HEK293 (cell line): ENCODE data around the gene CCDC92.
A peak's percentile ranks its signal among the peaks of the same experiment; 100 is the strongest.

Experiments
- CTCF ChIA-PET: fragments of 350-600 bp; formaldehyde crosslinking; extraction: SDS; loops from one replicate; lab custom pipeline; 2021; ENCODE audit warnings: antibody characterized with exemption; lab: Yijun Ruan, JAX
- POLR2A ChIA-PET: fragments of 300-600 bp; formaldehyde crosslinking; extraction: SDS; loops from one replicate; lab custom pipeline; 2020; ENCODE audit warnings: antibody characterized with exemption, inconsistent platforms; lab: Yijun Ruan, JAX
- H3K27ac ChIP-seq: fragments of 200-500 bp; sonication (Bioruptor generic); 2 replicates; pipeline ENCODE4 v1.5.1; 2014; ENCODE audit warnings: low read depth, low read length, control low read depth, inconsistent platforms; ENCODE audit errors: extremely low read depth
- H3K36me3 ChIP-seq, 2 experiments: fragments of 200-500 bp in 1 of 2; sonication (Bioruptor generic) in 1 of 2; 1 replicate in 1 of 2; 2 replicates in 1 of 2; pipeline ENCODE4 v1.5.1; 2014 to 2017; ENCODE audit warnings: inconsistent platforms in 2 of 2, low read length in 2 of 2; ENCODE audit not compliant: control insufficient read depth in 2 of 2, insufficient read depth in 1 of 2
- H3K4me1 ChIP-seq: fragments of 200-500 bp; sonication (Bioruptor generic); 2 replicates; pipeline ENCODE4 v1.5.1; 2014; ENCODE audit warnings: mild to moderate bottlenecking, low read length, inconsistent platforms; ENCODE audit not compliant: control insufficient read depth, insufficient read depth
- H3K4me3 ChIP-seq: 2 replicates; pipeline ENCODE4 v1.5.1; 2011; ENCODE audit warnings: low read depth, mild to moderate bottlenecking, control low read depth, low read length, moderate library complexity
- H3K9me3 ChIP-seq: fragments of 200-500 bp; sonication (Bioruptor generic); 2 replicates; pipeline ENCODE4 v1.5.1; 2014; ENCODE audit warnings: low read depth, low read length, inconsistent platforms; ENCODE audit not compliant: control insufficient read depth, insufficient read depth
- HOXA7 ChIP-seq: sonication (generic); formaldehyde crosslinking; IDR thresholded peaks from 2 replicates; pipeline ENCODE4 v1.8.1; 2022; ENCODE audit warnings: missing genetic modification reagents, borderline replicate concordance
- KLF9 ChIP-seq: fragments of 450-650 bp; formaldehyde crosslinking; IDR thresholded peaks from 2 replicates; pipeline ENCODE4 v1.5.1; 2016; ENCODE audit warnings: missing biosample characterization, missing genetic modification characterization, low read depth
- ZFHX2 ChIP-seq: fragments of 450-650 bp; formaldehyde crosslinking; conservative IDR thresholded peaks from 2 replicates; pipeline ENCODE4 v1.5.1; 2016; ENCODE audit warnings: missing biosample characterization, missing genetic modification characterization
- ZNF426 ChIP-seq: fragments of 450-650 bp; formaldehyde crosslinking; IDR thresholded peaks from 2 replicates; pipeline ENCODE4 v1.5.1; 2017; ENCODE audit warnings: missing biosample characterization, missing genetic modification characterization, mild to moderate bottlenecking, inconsistent platforms, moderate library complexity
- TF ChIP-seq, protein P1 (sequence below): fragments of 450-650 bp; formaldehyde crosslinking; IDR thresholded peaks from 2 replicates; pipeline ENCODE4 v1.5.1; 2016; ENCODE audit warnings: missing biosample characterization, missing genetic modification characterization
- TF ChIP-seq, protein P2 (sequence below): fragments of 450-650 bp; formaldehyde crosslinking; IDR thresholded peaks from 2 replicates; pipeline ENCODE4 v1.5.1; 2016; ENCODE audit warnings: missing biosample characterization, missing genetic modification characterization
- TF ChIP-seq, protein P3 (sequence below): fragments of 450-650 bp; formaldehyde crosslinking; conservative IDR thresholded peaks from 2 replicates; pipeline ENCODE4 v1.5.1; 2016; ENCODE audit warnings: low read depth, missing biosample characterization, missing genetic modification characterization
- TF ChIP-seq, protein P4 (sequence below): fragments of 450-650 bp; formaldehyde crosslinking; IDR thresholded peaks from 2 replicates; pipeline ENCODE4 v1.5.1; 2016; ENCODE audit warnings: missing biosample characterization, missing genetic modification characterization

CCDC92 gene

DNA sequence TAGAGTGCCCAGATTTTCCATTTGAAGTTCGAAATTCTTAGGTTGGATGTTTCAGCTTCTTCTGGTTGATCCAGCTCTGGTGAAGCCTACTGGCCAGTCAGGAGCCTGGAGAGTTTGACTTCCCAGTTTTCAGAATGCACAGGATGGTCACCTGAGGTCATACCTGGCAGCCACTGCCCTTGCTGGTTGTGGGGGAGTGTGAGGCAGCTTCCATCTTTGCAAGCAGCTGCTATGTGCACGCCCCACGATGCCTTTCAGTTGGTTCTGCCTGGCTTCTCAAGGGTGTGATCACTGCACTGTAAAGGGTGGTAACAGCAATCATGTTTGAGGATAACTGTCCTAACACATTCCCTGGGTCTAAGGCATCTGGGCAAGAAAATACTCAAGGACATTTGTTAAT, 15.4 kb downstream of the CCDC92 start:
- POLR2A ChIA-PET: no interaction called here
- CTCF ChIA-PET: interaction anchor here (0.6 kb wide), 1 partner anchor 123 kb away, joined by 3 read pairs; no protein-coding TSS in a partner anchor

DNA sequence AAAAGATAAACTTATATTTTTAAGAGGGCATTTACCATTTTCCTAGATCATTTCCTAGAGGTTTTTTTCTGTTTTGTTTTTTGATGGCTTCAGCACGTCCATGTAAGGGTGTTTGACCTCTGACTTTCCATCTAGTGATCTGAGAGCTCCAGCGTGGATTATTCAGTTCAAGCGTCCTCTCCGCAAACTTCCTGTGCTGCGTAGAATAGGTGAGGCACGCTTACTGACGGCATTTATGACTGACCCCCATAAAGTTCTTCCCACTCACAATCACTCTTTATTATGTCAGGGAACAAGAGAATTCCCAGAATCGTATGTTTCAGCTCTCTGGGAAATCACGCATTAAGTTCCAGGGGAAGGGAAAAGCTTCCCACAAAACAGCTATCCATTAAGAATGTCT, 16.4 kb downstream of the CCDC92 start:
- POLR2A ChIA-PET: no interaction called here

More for the DNA sequence above, 15.4 kb downstream of the CCDC92 start:
- Histone ChIP-seq H3K36me3 (no peaks in the 10 kb centered on the region), H3K4me3 (no peak overlapping the region), H3K9me3 (no peaks in the 10 kb centered on the region), H3K4me1 (peaks cover 5% of the 10 kb centered on the region; the same call in 1 of the 2 replicates), H3K27ac (no peak overlapping the region)
- no peak for TF ChIP-seq ZFHX2
- TF ChIP-seq HOXA7 (CRISPR knock-in tag): no peak
- TF ChIP-seq, protein P1, sequence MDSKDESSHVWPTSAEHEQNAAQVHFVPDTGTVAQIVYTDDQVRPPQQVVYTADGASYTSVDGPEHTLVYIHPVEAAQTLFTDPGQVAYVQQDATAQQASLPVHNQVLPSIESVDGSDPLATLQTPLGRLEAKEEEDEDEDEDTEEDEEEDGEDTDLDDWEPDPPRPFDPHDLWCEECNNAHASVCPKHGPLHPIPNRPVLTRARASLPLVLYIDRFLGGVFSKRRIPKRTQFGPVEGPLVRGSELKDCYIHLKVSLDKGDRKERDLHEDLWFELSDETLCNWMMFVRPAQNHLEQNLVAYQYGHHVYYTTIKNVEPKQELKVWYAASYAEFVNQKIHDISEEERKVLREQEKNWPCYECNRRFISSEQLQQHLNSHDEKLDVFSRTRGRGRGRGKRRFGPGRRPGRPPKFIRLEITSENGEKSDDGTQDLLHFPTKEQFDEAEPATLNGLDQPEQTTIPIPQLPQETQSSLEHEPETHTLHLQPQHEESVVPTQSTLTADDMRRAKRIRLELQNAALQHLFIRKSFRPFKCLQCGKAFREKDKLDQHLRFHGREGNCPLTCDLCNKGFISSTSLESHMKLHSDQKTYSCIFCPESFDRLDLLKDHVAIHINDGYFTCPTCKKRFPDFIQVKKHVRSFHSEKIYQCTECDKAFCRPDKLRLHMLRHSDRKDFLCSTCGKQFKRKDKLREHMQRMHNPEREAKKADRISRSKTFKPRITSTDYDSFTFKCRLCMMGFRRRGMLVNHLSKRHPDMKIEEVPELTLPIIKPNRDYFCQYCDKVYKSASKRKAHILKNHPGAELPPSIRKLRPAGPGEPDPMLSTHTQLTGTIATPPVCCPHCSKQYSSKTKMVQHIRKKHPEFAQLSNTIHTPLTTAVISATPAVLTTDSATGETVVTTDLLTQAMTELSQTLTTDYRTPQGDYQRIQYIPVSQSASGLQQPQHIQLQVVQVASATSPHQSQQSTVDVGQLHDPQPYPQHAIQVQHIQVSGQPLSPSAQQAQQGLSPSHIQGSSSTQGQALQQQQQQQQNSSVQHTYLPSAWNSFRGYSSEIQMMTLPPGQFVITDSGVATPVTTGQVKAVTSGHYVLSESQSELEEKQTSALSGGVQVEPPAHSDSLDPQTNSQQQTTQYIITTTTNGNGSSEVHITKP (tag by site-specific recombination): peak; percentile 44; the same call in 1 of the 2 replicates

More for the DNA sequence above, 16.4 kb downstream of the CCDC92 start:
- Histone ChIP-seq H3K4me3 (no peak overlapping the region), H3K36me3 (no peaks in the 10 kb centered on the region), H3K4me1 (peaks cover 7% of the 10 kb centered on the region; the same call in 1 of the 2 replicates), H3K27ac (no peak overlapping the region), H3K9me3 (no peaks in the 10 kb centered on the region)
- CTCF ChIA-PET: interaction anchor here (0.6 to 0.8 kb wide), 2 partner anchors 17 to 846 kb away, joined by 3 read pairs; no protein-coding TSS in a partner anchor
- TF ChIP-seq, protein P2, sequence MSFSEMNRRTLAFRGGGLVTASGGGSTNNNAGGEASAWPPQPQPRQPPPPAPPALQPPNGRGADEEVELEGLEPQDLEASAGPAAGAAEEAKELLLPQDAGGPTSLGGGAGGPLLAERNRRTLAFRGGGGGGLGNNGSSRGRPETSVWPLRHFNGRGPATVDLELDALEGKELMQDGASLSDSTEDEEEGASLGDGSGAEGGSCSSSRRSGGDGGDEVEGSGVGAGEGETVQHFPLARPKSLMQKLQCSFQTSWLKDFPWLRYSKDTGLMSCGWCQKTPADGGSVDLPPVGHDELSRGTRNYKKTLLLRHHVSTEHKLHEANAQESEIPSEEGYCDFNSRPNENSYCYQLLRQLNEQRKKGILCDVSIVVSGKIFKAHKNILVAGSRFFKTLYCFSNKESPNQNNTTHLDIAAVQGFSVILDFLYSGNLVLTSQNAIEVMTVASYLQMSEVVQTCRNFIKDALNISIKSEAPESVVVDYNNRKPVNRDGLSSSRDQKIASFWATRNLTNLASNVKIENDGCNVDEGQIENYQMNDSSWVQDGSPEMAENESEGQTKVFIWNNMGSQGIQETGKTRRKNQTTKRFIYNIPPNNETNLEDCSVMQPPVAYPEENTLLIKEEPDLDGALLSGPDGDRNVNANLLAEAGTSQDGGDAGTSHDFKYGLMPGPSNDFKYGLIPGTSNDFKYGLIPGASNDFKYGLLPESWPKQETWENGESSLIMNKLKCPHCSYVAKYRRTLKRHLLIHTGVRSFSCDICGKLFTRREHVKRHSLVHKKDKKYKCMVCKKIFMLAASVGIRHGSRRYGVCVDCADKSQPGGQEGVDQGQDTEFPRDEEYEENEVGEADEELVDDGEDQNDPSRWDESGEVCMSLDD: no peak
- TF ChIP-seq, protein P3, sequence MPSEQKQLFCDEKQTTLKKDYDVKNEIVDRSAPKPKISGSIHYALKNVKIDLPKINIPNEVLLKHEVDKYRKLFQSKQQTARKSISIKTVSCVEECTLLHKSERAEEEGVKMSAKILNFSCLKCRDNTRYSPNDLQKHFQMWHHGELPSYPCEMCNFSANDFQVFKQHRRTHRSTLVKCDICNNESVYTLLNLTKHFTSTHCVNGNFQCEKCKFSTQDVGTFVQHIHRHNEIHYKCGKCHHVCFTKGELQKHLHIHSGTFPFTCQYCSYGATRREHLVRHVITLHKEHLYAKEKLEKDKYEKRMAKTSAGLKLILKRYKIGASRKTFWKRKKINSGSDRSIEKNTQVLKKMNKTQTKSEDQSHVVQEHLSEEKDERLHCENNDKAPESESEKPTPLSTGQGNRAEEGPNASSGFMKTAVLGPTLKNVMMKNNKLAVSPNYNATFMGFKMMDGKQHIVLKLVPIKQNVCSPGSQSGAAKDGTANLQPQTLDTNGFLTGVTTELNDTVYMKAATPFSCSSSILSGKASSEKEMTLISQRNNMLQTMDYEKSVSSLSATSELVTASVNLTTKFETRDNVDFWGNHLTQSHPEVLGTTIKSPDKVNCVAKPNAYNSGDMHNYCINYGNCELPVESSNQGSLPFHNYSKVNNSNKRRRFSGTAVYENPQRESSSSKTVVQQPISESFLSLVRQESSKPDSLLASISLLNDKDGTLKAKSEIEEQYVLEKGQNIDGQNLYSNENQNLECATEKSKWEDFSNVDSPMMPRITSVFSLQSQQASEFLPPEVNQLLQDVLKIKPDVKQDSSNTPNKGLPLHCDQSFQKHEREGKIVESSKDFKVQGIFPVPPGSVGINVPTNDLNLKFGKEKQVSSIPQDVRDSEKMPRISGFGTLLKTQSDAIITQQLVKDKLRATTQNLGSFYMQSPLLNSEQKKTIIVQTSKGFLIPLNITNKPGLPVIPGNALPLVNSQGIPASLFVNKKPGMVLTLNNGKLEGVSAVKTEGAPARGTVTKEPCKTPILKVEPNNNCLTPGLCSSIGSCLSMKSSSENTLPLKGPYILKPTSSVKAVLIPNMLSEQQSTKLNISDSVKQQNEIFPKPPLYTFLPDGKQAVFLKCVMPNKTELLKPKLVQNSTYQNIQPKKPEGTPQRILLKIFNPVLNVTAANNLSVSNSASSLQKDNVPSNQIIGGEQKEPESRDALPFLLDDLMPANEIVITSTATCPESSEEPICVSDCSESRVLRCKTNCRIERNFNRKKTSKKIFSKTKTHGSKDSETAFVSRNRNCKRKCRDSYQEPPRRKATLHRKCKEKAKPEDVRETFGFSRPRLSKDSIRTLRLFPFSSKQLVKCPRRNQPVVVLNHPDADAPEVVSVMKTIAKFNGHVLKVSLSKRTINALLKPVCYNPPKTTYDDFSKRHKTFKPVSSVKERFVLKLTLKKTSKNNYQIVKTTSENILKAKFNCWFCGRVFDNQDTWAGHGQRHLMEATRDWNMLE (tag by site-specific recombination): no peak
- TF ChIP-seq, protein P4, sequence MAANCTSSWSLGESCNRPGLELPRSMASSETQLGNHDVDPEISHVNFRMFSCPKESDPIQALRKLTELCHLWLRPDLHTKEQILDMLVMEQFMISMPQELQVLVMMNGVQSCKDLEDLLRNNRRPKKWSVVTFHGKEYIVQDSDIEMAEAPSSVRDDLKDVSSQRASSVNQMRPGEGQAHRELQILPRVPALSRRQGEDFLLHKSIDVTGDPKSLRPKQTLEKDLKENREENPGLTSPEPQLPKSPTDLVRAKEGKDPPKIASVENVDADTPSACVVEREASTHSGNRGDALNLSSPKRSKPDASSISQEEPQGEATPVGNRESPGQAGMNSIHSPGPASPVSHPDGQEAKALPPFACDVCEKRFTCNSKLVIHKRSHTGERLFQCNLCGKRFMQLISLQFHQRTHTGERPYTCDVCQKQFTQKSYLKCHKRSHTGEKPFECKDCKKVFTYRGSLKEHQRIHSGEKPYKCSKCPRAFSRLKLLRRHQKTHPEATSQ (tag by site-specific recombination): no peak
- TF ChIP-seq KLF9 (tag by site-specific recombination) (no peak), ZNF426 (tag by site-specific recombination) (no peak)
